ENCODE results near the gene SPRN.

DNA sequence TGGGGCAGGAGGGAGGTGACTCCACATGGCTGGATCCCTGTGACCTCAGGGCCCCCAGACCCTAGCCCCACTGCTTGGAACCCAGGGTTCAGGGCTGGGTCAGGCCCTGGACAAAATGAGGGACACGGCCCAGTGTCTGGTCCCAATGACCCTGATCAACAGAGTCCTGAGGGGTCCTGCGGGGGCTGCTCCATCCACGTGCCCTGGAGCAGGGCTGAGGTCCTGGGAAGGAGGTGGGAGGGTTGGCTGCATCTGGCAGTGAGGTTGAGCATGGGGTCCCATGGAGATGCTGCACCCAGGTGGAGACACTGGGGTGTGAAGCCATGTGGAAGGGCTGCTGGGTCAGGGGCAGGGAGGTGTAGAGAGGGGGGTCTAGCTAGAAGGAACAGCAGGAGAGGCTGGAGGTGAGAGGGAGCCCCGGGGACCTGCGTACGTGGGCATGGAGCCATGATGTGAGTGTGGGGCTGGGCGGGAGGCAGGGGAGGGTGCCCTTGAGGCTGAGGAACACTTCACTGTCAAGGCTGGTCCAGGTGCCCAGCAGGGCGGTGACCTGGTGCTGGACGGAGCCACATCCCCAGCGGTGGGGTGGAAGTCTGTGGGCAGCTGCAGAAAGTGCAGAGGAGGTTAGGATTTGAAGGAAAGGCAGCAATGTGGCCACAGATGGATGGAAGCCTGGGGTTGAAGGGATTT is 29.9 kb upstream of the SPRN start:
- no peak for TF ChIP-seq POLR2AphosphoS5 (IDR thresholded peaks at IDR 0.05)
- TF ChIP-seq, protein P1, sequence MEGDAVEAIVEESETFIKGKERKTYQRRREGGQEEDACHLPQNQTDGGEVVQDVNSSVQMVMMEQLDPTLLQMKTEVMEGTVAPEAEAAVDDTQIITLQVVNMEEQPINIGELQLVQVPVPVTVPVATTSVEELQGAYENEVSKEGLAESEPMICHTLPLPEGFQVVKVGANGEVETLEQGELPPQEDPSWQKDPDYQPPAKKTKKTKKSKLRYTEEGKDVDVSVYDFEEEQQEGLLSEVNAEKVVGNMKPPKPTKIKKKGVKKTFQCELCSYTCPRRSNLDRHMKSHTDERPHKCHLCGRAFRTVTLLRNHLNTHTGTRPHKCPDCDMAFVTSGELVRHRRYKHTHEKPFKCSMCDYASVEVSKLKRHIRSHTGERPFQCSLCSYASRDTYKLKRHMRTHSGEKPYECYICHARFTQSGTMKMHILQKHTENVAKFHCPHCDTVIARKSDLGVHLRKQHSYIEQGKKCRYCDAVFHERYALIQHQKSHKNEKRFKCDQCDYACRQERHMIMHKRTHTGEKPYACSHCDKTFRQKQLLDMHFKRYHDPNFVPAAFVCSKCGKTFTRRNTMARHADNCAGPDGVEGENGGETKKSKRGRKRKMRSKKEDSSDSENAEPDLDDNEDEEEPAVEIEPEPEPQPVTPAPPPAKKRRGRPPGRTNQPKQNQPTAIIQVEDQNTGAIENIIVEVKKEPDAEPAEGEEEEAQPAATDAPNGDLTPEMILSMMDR (IDR thresholded peaks at IDR 0.05), result no peak
- no peak for TF ChIP-seq EP300 (IDR thresholded peaks at IDR 0.05)
